Chondrocyte (in vitro differentiated cells): ENCODE data around the gene JARID2. TPM values are rescaled to one million over a fixed set of nuclear protein-coding genes. Genes with fewer than 3 reads are reported as not detected.
A peak's percentile ranks its signal among the peaks of the same experiment; 100 is the strongest.

ENCODE experiments used
- DNase-seq: peaks from one replicate; pipeline ENCODE4 v3.0.0; 2021; ENCODE audit warnings: mixed read lengths, low spot score
- H3K27ac Mint-ChIP-seq: one replicate; pipeline ENCODE4 v1.8.0; 2021; ENCODE audit warnings: mild to moderate bottlenecking, moderate library complexity, mixed read lengths; ENCODE audit not compliant: unreplicated experiment
- H3K27me3 Mint-ChIP-seq: 2 replicates; pipeline ENCODE4 v1.8.0; 2021; ENCODE audit warnings: low read depth, mixed read lengths
- H3K36me3 Mint-ChIP-seq: 2 replicates; pipeline ENCODE4 v1.8.0; 2021; ENCODE audit warnings: low read depth, mixed read lengths
- H3K4me1 Mint-ChIP-seq: 2 replicates; pipeline ENCODE4 v1.8.0; 2021; ENCODE audit warnings: low read depth, mild to moderate bottlenecking, mixed read lengths
- H3K4me3 Mint-ChIP-seq: one replicate; pipeline ENCODE4 v1.8.0; 2021; ENCODE audit warnings: mild to moderate bottlenecking, moderate library complexity, mixed read lengths; ENCODE audit not compliant: unreplicated experiment
- H3K9me3 Mint-ChIP-seq: 2 replicates; pipeline ENCODE4 v1.8.0; 2021; ENCODE audit warnings: low read depth, mixed read lengths
- total RNA-seq: library from RNA; stranded (reverse); gene quantifications from 3 replicates; pipeline ENCODE4 v1.2.1, GENCODE V29; 2021
- TF ChIP-seq, protein P1 (sequence below): fragments of 200-600 bp; sonication (generic); IDR thresholded peaks from 2 replicates; pipeline ENCODE4 v1.5.0; 2021; ENCODE audit warnings: antibody characterized with exemption, mild to moderate bottlenecking, moderate library complexity

JARID2 gene
- total RNA-seq, 1 donor from 2014 or later, result 9.9 TPM

DNA sequence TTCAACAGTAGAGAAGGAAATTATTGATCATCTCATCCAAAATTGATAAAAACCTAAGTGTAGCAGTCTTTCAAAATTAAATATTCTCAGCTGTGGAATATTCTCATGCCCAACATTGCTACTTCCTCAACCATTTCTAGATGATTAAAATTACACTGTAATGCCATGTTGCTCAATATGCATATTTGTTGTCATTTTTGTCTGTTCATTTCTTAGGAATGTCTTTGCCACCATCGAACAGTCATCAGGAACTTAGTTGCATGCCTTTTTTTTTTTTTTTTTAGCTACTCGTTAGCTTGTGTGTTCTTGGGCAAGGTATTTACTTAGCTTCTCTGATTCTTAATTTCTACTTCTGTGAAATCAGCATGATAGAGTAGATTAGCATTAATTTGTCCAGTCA is 228.3 kb downstream of the JARID2 start:
- Mint-ChIP-seq H3K4me1 (peaks cover 28% of the 10 kb centered on the region), H3K4me3 (no peak overlapping the region), H3K36me3 (no peaks in the 10 kb centered on the region), H3K27me3 (no peaks in the 10 kb centered on the region), H3K27ac (no peak overlapping the region), H3K9me3 (no peaks in the 10 kb centered on the region)
- TF ChIP-seq, protein P1, sequence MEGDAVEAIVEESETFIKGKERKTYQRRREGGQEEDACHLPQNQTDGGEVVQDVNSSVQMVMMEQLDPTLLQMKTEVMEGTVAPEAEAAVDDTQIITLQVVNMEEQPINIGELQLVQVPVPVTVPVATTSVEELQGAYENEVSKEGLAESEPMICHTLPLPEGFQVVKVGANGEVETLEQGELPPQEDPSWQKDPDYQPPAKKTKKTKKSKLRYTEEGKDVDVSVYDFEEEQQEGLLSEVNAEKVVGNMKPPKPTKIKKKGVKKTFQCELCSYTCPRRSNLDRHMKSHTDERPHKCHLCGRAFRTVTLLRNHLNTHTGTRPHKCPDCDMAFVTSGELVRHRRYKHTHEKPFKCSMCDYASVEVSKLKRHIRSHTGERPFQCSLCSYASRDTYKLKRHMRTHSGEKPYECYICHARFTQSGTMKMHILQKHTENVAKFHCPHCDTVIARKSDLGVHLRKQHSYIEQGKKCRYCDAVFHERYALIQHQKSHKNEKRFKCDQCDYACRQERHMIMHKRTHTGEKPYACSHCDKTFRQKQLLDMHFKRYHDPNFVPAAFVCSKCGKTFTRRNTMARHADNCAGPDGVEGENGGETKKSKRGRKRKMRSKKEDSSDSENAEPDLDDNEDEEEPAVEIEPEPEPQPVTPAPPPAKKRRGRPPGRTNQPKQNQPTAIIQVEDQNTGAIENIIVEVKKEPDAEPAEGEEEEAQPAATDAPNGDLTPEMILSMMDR, result no peak
- no peak for DNase-seq

DNA sequence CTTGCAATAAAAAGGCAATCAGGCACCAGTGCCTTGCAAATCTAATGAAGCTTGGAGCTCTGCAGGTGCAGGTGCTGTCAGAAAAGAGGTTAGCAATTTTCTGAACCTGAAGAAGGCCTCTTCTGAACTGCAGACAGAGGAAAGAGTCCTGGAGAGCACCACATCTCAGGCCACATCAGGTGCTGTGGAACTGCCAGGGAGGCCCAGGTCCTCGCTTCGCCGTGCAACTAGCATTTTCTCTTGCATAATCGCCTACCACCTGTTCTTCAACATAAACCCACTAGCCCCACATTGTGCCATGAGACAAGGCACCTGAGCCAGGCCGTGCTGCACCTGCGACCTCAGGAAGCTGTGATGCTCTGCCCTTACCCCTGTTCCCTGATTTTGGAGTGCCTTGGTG is 229.4 kb downstream of the JARID2 start:
- Mint-ChIP-seq H3K4me3 (no peak overlapping the region), H3K27me3 (no peaks in the 10 kb centered on the region), H3K9me3 (no peaks in the 10 kb centered on the region), H3K4me1 (peaks cover 34% of the 10 kb centered on the region), H3K27ac (no peak overlapping the region), H3K36me3 (no peaks in the 10 kb centered on the region)
- TF ChIP-seq, protein P1, result no peak
- DNase-seq, result no peak

DNA sequence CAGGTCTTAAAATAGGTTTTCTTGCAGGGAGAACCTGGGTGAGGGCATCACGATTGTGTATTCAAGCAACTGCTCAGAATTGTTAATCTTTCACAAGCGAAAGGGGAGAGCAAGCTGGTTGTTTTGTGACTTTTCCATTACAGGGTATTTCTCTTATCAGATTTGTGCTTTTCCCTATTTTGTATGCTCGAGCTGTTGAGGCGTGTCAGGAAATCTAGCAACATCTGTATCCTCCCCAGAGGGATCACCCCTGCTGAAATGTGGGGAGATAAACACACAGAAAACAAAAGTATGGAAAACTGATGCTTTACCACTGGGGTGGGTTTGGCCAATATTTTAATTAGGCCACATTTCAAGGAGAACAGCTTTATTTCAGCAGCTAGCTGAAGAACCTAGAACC is 230.0 kb downstream of the JARID2 start:
- H3K36me3 Mint-ChIP-seq, result no peaks in the 10 kb centered on the region
- no peak overlapping the region for H3K4me3 Mint-ChIP-seq
- no peaks in the 10 kb centered on the region for H3K9me3 Mint-ChIP-seq
- H3K27me3 Mint-ChIP-seq, result no peaks in the 10 kb centered on the region
- DNase-seq, result no peak
- no peak overlapping the region for H3K27ac Mint-ChIP-seq
- TF ChIP-seq, protein P1, result no peak
- peaks cover 34% of the 10 kb centered on the region for H3K4me1 Mint-ChIP-seq

DNA sequence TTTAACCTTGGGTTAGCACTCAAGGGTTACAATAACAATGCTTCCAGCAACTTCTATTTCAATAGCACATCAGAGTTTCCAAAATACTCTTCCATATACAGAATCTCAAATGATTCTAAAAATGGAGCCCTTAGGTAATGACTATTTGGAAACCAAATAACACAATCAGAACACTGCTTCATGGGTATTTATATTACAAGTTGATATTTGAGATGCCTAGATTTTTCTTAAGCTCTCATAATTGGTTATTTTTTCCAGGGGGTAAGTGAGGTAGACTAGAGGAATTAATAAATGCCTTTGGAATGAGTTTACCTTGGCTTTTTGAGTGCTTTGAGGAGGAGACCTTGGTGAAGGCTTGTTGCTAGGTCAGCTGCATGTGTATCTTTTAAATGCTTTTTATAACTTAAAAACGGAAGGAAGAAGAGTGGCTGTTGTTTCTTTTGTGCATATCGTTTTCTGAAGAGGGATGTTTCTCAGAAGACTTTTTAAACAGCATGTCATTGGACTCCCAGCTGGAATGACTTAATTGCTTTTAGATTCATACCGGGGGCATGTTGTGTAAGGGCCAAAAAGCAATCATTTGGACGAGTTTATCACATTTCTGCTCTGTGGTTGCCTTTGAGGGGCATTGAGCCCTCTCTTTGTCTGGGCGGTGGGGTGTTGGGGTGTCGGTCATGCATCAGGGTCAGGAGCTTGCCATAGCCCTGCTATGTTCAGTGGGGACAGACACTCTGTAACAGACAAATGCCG is 230.9 kb downstream of the JARID2 start:
- Mint-ChIP-seq H3K9me3 (no peaks in the 10 kb centered on the region), H3K4me3 (no peak overlapping the region), H3K36me3 (no peaks in the 10 kb centered on the region), H3K27ac (peak overlapping the region; percentile 35), H3K4me1 (peaks cover 34% of the 10 kb centered on the region), H3K27me3 (no peaks in the 10 kb centered on the region)
- no peak for DNase-seq
- TF ChIP-seq, protein P1, result no peak

DNA sequence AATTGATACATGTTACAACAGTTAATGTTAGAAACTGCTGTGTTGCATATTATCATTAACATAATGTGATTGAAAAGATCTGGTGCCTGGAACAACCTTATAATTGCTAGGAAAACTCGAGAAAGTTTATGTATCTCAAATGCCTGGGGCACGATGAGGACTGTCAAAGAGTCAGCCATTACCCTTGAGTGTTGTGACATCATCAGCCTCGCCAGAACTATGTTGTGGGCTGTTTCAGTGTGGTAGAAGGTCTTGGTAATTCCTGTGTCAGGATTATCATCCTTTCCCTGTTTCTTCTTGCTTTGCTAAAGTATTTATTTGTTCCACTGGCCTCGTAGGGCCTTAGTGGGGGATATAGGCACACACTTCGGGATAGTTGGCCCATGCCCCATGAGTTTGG is 231.9 kb downstream of the JARID2 start:
- Mint-ChIP-seq H3K27me3 (no peaks in the 10 kb centered on the region), H3K4me3 (no peak overlapping the region), H3K27ac (no peak overlapping the region), H3K4me1 (peaks cover 30% of the 10 kb centered on the region), H3K36me3 (no peaks in the 10 kb centered on the region), H3K9me3 (no peaks in the 10 kb centered on the region)
- TF ChIP-seq, protein P1, result no peak
- DNase-seq, result no peak
